HepG2 (cell line): Measurements from ENCODE around the gene AMPH. TPM values are rescaled to one million over a fixed set of nuclear protein-coding genes. Genes with fewer than 3 reads are reported as not detected.

ENCODE experiments used
- ATAC-seq: fragments of 200-7000 bp; cut with Tn5 transposase; 3 replicates; pipeline ENCODE4 v1.9.1; 2020; ENCODE audit warnings: mild to moderate bottlenecking, moderate library complexity
- BruUV-seq: library from RNA; stranded (reverse); fragments of 400-500 nt; replicated peaks from 2 replicates; lab custom pipeline; 2021; lab: Mats Ljungman, UMichigan
- CTCF ChIA-PET: fragments of 300-600 bp; formaldehyde crosslinking; extraction: SDS; loops from one replicate; lab custom pipeline; 2021; ENCODE audit warnings: low total read pairs, inconsistent platforms, low intra/inter-chr PET ratio; lab: Yijun Ruan, JAX
- POLR2A ChIA-PET: fragments of 350-600 bp; sonication (Branson Sonifier 250); formaldehyde crosslinking; loops from one replicate; lab custom pipeline; 2020; ENCODE audit warnings: antibody characterized with exemption, inconsistent platforms; lab: Yijun Ruan, JAX
- DNase-seq: peaks from one replicate; pipeline ENCODE4 v3.0.0-alpha.2; 2015; ENCODE audit warnings: low spot score
- FAIRE-seq: peaks from 3 replicates; lab custom pipeline; 2011; peaks lifted over from hg19 to GRCh38; lab: Jason Lieb, UNC
- H2AFZ ChIP-seq: one replicate; pipeline ENCODE4 v1.6.1; 2011; ENCODE audit warnings: low read length, inconsistent platforms
- H3K27ac ChIP-seq: fragments of 300-600 bp; 3 replicates; pipeline ENCODE4 v1.8.0; 2011; ENCODE audit warnings: mixed run types, mild to moderate bottlenecking, mixed read lengths, low read length, inconsistent platforms; ENCODE audit not compliant: insufficient read depth; ENCODE audit errors: extremely low read length
- H3K27me3 ChIP-seq, 2 experiments: fragments of 200-600 bp in 1 of 2; 2 replicates in 1 of 2; 3 replicates in 1 of 2; pipeline versions ENCODE4 v1.6.0 to v1.8.0; 2011; ENCODE audit warnings: low read length in 2 of 2, mild to moderate bottlenecking in 2 of 2, moderate library complexity in 2 of 2, inconsistent platforms in 1 of 2; ENCODE audit not compliant: insufficient read depth in 2 of 2, control insufficient read depth in 1 of 2
- H3K36me3 ChIP-seq, 2 experiments: fragments of 200-600 bp in 1 of 2; replicated peaks in 1 of 2; 2 replicates in 1 of 2; 3 replicates in 1 of 2; pipeline versions ENCODE4 v1.5.1 to v1.8.0; 2011; ENCODE audit warnings: low read length in 2 of 2, inconsistent platforms in 1 of 2; ENCODE audit not compliant: insufficient read depth in 2 of 2, control insufficient read depth in 1 of 2
- H3K4me1 ChIP-seq: 2 replicates; pipeline ENCODE4 v1.5.1; 2012; ENCODE audit warnings: low read length, inconsistent platforms; ENCODE audit not compliant: insufficient read depth
- H3K4me2 ChIP-seq: 2 replicates; pipeline ENCODE4 v1.6.0; 2011; ENCODE audit warnings: low read depth, low read length, inconsistent platforms
- H3K4me3 ChIP-seq, 3 experiments: fragments of 200-600 bp in 1 of 3; sonication (generic), shearing (Covaris generic) in 1 of 3; replicated peaks in 1 of 3; 2 replicates each; pipeline ENCODE4 v1.5.1; 2011 to 2016; ENCODE audit warnings: low read length in 3 of 3, inconsistent platforms in 2 of 3, low read depth in 2 of 3, mild to moderate bottlenecking in 2 of 3, control low read depth in 1 of 3, mixed read lengths in 1 of 3; ENCODE audit not compliant: insufficient read depth in 1 of 3
- H3K79me2 ChIP-seq: one replicate; pipeline ENCODE4 v1.6.1; 2011; ENCODE audit warnings: low read length, inconsistent platforms; ENCODE audit not compliant: insufficient read depth
- H3K9ac ChIP-seq: 2 replicates; pipeline ENCODE4 v1.6.0; 2011; ENCODE audit warnings: mild to moderate bottlenecking, low read depth, low read length, inconsistent platforms; ENCODE audit not compliant: insufficient read depth
- H3K9me3 ChIP-seq: 2 replicates; pipeline ENCODE4 v1.5.1; 2012; ENCODE audit warnings: mild to moderate bottlenecking, low read length
- H4K20me1 ChIP-seq: 2 replicates; pipeline ENCODE4 v1.6.0; 2011; ENCODE audit warnings: inconsistent platforms, mild to moderate bottlenecking, low read length, moderate library complexity; ENCODE audit not compliant: insufficient read depth
- NFAT5 ChIP-seq: sonication (generic); formaldehyde crosslinking; IDR thresholded peaks from 2 replicates; pipeline ENCODE4 v1.4.0; 2020; ENCODE audit warnings: missing genetic modification reagents
- PHB2 ChIP-seq: fragments of 450-650 bp; IDR thresholded peaks from 2 replicates; pipeline ENCODE4 v1.6.1; 2018; ENCODE audit not compliant: partially characterized antibody
- POGZ ChIP-seq: sonication (generic); formaldehyde crosslinking; IDR thresholded peaks from 2 replicates; pipeline ENCODE4 v1.4.0; 2020; ENCODE audit warnings: mild to moderate bottlenecking, missing genetic modification reagents
- RFX1 ChIP-seq: fragments of 450-650 bp; IDR thresholded peaks from 2 replicates; pipeline ENCODE4 v1.6.1; 2017
- ZNF567 ChIP-seq: sonication (generic); formaldehyde crosslinking; IDR thresholded peaks from 2 replicates; pipeline ENCODE4 v1.8.1; 2023; ENCODE audit warnings: mild to moderate bottlenecking, missing genetic modification reagents, borderline replicate concordance
- ZNF572 ChIP-seq: sonication (generic); formaldehyde crosslinking; IDR thresholded peaks from 2 replicates; pipeline ENCODE4 v1.5.1; 2020; ENCODE audit warnings: mild to moderate bottlenecking, missing genetic modification reagents
- ZNF816 ChIP-seq: sonication (generic); formaldehyde crosslinking; IDR thresholded peaks from 2 replicates; pipeline ENCODE4 v1.8.0; 2022; ENCODE audit warnings: missing genetic modification reagents, mild to moderate bottlenecking, borderline replicate concordance
- ZSCAN31 ChIP-seq: sonication (generic); formaldehyde crosslinking; IDR thresholded peaks from 2 replicates; pipeline ENCODE4 v1.5.0; 2020; ENCODE audit warnings: low read depth, mild to moderate bottlenecking, missing genetic modification reagents
- WGBS: methylation state at CpG from one replicate; pipeline ENCODE4 v1.1.6; 2017; ENCODE audit warnings: low lambda C conversion rate; 5-methylcytosine and 5-hydroxymethylcytosine counted together
- in situ Hi-C: cut with HindIII; loops from 2 replicates; pipeline ENCODE4 v1.10.0; 2017; ENCODE audit warnings: low pct_unique_long_range_greater_than_20kb; ENCODE audit not compliant: extremely low pct_ligation_motif_present
- intact Hi-C: fragments of 100-400 bp; cut with micrococcal nuclease; formaldehyde crosslinking; loops from one replicate; pipeline ENCODE4 v1.10.0; 2022; ENCODE audit not compliant: unreplicated experiment
- polyA plus RNA-seq, 8 experiments: library from polyadenylated mRNA; depleted of rRNA in 3 of 8; stranded (reverse) in 7 of 8; unstranded in 1 of 8; fragments of >200 nt; fragmentation: Illumina TruSeq in 4 of 8; extraction: Trizol in 4 of 8; gene quantifications; 2 replicates each; pipeline versions ENCODE4 v1.2.1 to v1.2.3, GENCODE V29; 2011 to 2016; ENCODE audit warnings: low read depth in 4 of 8, missing spikeins in 1 of 8, mixed read lengths in 1 of 8; ENCODE audit not compliant: insufficient read depth in 1 of 8
- total RNA-seq, 5 experiments: library from RNA; depleted of rRNA; stranded (reverse); fragments of >200 nt; fragmentation: Illumina TruSeq; extraction: Trizol; gene quantifications; 2 replicates each; pipeline ENCODE4 v1.2.3, GENCODE V29; 2016; ENCODE audit warnings: low read depth in 1 of 5

The AMPH gene
- total and polyA plus RNA-seq, 2 of the 13 experiments (the other 11 are each of a cell fraction or from before 2014, with no cell fraction given) = not detected

DNA sequence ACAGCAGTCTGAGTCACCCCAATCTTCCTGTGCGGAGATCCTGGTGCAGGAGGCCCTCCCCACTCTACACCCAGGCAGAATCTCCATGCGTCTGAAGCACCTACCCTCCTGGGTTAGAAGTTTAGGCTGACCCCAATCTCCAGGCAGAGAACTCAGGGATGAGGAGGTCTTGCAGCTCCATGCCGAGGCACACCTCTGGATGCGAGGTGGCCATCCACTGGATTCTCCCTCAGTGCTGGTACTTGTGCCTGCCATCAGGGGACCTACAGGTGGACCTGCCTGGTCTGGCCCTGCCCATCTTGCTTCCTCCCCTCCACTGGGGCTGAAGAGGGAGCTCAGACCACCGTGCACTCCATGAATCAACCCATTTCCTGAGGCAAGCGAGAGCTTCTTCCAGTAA, 28.8 kb upstream of the AMPH start:
- ChIA-PET POLR2A (no interaction called here), CTCF (interaction anchor here (1.3 kb wide), 1 partner anchor 261 kb away, joined by 11 read pairs; no protein-coding TSS in a partner anchor)
- Histone ChIP-seq H3K9ac (no peak overlapping the region), H3K4me1 (no peaks in the 10 kb centered on the region), H3K27me3 (peaks cover 0 to 2% of the 10 kb centered on the region in 2 experiments; a peak in 2 of 5 replicates), H3K9me3 (no peaks in the 10 kb centered on the region), H3K36me3 (no peaks in the 10 kb centered on the region), H3K79me2 (no peaks in the 10 kb centered on the region), H3K27ac (no peak overlapping the region), H3K4me2 (no peak overlapping the region), H4K20me1 (no peaks in the 10 kb centered on the region), H2AFZ (no peak overlapping the region), H3K4me3 (no peak overlapping the region)
- TF ChIP-seq ZSCAN31 (CRISPR knock-in tag) = no peak
- no peak for TF ChIP-seq ZNF567 (CRISPR knock-in tag)
- no peak for TF ChIP-seq POGZ (CRISPR knock-in tag)
- no peak for TF ChIP-seq ZNF572
- TF ChIP-seq RFX1 = no peak
- TF ChIP-seq NFAT5 (CRISPR knock-in tag) = no peak
- TF ChIP-seq PHB2 = no peak
- TF ChIP-seq ZNF816 (CRISPR knock-in tag) = no peak
- ATAC-seq (no peak), DNase-seq (no peak), FAIRE-seq (no peak)
- WGBS = 63% methylated on average over 3 of the region's 6 CpGs
- in situ Hi-C loops (loop anchor here (25.0 kb wide), 1 partner anchor 248 kb away; no protein-coding TSS in a partner anchor), intact Hi-C loops (loop anchor here (1.0 to 10.0 kb wide), 2 partner anchors 225 to 262 kb away; no protein-coding TSS in a partner anchor)
- BruUV-seq = no TSS peak
